AG09319 (cell line): Measurements from ENCODE around the gene HLCS.
A peak's percentile ranks its signal among the peaks of the same experiment; 100 is the strongest.

Source experiments
- DNase-seq: peaks from one replicate; pipeline ENCODE4 v3.0.0-alpha.2; 2010; ENCODE audit warnings: low read depth; ENCODE audit errors: extremely low read depth
- TF ChIP-seq, protein P1 (sequence below): IDR thresholded peaks from 2 replicates; pipeline ENCODE4 v1.5.1; 2011; ENCODE audit warnings: low read depth, mild to moderate bottlenecking, inconsistent platforms, low read length, moderate library complexity

Gene HLCS

DNA sequence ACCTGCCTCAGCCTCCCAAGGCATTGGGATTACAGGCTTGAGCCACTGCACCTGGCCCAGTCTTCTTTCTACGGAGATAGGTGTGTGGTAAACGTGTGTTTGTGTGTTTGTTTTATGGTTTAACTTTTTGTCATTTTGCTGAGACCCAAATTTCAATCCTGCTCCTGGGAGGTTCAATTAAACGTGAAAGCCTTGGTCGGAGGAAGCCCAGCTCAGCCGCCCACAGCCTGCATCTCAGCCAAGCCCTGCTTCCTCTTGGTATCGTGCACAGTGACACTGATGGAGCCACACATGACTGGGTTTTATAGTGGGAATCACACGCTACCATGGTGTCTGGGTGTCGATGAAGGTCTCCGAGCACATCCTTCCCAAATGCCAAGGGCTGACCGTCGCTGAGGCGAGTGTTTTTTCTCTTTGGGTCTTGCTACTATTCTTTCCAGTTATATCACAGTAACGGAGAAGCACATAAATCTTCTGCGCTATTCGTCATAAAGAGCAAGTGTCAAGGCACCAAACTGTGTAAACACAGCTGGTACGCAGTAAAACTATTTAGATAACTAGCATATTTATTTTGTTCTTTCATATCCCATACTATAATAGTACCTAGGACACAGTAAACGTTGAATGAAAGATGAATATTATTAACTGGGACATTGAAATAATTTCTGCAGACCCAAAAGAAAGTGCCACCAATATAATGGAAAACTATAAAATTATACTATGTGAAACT is 39.3 kb downstream of the HLCS start:
- DNase-seq = no peak
- TF ChIP-seq, protein P1, sequence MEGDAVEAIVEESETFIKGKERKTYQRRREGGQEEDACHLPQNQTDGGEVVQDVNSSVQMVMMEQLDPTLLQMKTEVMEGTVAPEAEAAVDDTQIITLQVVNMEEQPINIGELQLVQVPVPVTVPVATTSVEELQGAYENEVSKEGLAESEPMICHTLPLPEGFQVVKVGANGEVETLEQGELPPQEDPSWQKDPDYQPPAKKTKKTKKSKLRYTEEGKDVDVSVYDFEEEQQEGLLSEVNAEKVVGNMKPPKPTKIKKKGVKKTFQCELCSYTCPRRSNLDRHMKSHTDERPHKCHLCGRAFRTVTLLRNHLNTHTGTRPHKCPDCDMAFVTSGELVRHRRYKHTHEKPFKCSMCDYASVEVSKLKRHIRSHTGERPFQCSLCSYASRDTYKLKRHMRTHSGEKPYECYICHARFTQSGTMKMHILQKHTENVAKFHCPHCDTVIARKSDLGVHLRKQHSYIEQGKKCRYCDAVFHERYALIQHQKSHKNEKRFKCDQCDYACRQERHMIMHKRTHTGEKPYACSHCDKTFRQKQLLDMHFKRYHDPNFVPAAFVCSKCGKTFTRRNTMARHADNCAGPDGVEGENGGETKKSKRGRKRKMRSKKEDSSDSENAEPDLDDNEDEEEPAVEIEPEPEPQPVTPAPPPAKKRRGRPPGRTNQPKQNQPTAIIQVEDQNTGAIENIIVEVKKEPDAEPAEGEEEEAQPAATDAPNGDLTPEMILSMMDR = no peak

DNA sequence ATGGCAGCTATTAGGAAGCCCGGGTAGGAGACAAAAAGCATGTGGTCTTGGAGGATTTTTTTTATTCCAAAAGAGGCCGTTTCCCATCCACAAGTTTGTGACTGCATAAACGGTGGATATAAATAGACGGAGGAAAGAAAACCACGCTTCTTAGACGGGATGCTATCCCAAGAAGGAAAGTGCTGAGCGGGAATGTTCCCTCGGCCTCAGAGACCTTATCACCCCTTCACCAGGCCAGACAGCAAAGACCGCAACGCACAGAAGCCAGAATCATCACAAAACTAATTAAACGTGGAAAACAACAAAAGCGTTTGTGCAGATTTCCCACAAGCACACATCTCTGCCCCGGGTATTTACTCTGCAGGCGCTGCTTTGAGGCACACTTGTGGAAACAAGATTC is 43.2 kb downstream of the HLCS start:
- no peak for DNase-seq
- TF ChIP-seq, protein P1 = no peak

DNA sequence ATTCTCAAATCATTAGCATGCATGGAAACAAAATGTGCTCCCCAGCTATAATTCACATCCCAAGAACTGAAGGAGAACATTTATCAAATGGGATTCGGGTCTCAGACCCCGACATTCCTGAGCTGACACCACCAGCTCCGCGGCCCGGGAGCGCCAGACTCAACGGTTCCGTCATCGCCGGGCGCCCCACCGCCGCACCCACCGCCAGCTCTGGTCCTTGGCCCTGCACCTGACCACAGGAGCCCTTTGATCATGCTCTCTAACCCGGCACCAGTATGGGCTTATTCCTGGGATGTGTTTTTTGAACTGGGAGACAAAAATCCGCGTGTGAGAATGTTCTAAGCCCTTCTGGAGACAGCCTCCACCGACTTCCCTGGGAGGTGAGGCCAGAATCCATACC is 43.6 kb downstream of the HLCS start:
- TF ChIP-seq, protein P1 = no peak
- no peak for DNase-seq

DNA sequence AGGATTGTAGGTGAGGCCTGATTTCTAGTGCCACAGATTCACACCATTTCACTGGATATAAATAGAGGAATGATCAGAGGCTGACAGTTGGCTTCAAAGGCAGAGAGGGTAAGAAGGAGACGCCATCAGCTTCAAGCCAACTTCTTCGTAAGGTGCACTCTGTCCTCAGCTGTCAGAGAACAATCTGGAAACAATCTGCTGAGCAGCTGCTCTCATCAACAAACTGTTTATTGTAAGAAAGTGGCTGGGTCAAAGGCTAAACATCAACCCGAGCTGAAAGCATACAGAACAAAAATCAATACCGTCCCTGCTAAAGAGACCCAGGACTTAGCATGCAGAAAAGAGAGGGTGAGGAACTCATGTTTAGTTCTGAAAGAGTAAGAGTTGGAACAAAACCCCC is 48.2 kb downstream of the HLCS start:
- TF ChIP-seq, protein P1 = no peak
- DNase-seq = no peak

DNA sequence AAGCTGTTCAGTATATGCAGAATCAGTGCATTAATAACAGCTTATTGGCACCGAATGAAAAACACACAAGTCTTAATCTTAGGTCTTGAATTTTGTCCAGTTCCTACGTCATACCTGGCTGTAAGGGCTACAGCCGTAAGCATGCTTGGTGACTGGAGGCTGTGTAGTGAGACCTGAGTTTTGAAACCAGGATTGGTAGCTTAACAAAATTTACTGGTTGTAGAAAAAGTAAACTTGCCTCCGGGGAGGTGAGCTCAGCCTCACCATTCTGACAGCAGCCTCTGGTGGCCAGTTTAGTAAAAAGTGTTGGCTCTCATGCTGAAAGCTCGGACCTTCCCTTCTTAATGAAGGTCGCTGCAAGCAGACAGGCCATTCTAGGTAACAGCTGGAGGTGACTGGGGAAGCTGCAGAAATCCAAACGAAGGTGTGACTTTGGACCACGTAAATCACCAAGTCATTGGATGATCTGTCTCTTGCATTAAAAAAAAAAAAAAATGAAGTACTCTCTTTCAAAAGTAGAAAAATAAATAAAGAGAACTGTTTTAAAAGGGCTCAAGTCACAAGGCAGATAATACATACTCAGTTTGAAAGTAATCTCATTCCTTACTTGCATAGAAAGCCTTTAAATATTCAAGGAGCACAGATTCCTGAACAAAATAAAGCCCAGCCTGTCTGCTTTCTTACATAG is 48.9 kb downstream of the HLCS start:
- TF ChIP-seq, protein P1 = peak; percentile 62
- no peak for DNase-seq

DNA sequence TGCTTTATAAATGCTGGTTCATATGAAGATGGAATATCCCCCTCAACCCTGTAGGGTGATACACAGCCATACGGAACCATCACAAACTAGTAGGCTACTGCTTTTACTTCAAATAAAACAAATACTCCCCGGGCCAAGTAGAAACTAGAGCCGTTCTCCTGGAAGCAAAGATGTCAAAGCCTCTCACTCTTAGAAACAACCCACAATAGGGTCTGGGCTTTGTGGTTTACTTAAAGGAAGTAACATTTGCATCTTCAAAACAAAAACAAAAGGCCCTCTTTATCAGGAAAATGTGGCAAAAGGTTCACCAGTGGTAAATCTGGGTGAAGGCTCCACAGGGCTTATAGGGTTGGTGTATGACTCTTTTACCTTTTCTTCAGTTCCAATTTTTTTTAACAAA is 49.8 kb downstream of the HLCS start:
- TF ChIP-seq, protein P1 = no peak
- no peak for DNase-seq

DNA sequence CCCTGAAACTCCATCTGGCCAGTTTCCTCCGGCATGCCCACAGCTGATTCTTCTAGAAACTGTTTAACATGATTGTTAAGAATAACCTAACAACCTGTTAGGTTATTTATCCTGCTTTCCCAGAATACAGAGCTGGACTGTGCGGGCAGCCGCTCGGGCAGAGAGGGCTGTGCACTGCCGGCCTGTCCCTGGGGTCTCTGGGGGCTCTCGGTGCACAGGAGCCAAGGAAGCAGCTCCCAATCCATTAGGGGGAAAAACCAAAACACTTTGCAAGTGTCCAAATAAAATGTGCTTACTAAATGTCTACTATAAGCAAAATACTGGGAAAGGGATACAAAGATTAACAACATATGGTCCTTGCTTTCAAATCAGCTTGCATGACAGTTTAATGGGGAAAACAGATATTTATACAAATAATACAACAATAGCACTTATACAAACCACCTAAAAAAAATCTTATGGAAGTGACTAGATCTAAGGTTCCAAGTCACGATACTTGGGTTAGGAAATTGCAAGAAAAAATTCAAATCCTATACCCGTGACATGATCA is 50.7 kb downstream of the HLCS start:
- TF ChIP-seq, protein P1 = no peak
- no peak for DNase-seq
